ENCODE results near the gene PTX3. TPM values are rescaled to one million over a fixed set of nuclear protein-coding genes. Genes with fewer than 3 reads are reported as not detected.

The PTX3 gene
- total RNA-seq, 3 donors from 2014 or later, result 0.38 to 3.7 (median 1.1) TPM

DNA sequence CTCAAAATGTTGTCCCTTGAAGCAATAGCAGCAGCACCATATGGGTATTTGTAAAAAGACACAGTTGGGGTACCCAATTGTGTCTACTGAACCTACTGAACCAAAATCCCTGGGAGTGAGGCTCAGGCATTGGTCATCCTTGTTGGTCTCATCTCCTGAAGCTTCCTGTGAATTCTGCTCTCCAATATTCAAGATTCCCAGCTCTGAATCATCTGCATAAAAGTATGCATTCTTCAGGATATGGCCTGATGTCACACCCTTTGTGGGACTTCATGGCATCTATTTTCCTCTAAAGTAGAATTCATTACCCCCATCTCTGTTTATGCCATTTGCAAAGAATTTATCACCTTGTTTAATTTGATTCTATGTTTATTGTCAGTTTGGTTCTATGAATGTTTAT, 13.3 kb upstream of the PTX3 start:
- no peaks in the 10 kb centered on the region for H3K4me1 ChIP-seq (ENCODE audit: low read depth)
- intact Hi-C loops (cut with DNase I, micrococcal nuclease), result no loop called here
- DNase-seq, result no peak
- no peaks in the 10 kb centered on the region for H3K9me3 ChIP-seq
- no peak overlapping the region for H3K4me3 ChIP-seq
- no peak for ATAC-seq
- TF ChIP-seq, protein P1, sequence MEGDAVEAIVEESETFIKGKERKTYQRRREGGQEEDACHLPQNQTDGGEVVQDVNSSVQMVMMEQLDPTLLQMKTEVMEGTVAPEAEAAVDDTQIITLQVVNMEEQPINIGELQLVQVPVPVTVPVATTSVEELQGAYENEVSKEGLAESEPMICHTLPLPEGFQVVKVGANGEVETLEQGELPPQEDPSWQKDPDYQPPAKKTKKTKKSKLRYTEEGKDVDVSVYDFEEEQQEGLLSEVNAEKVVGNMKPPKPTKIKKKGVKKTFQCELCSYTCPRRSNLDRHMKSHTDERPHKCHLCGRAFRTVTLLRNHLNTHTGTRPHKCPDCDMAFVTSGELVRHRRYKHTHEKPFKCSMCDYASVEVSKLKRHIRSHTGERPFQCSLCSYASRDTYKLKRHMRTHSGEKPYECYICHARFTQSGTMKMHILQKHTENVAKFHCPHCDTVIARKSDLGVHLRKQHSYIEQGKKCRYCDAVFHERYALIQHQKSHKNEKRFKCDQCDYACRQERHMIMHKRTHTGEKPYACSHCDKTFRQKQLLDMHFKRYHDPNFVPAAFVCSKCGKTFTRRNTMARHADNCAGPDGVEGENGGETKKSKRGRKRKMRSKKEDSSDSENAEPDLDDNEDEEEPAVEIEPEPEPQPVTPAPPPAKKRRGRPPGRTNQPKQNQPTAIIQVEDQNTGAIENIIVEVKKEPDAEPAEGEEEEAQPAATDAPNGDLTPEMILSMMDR (IDR thresholded peaks at IDR 0.05), result no peak
- no peaks in the 10 kb centered on the region for H3K36me3 ChIP-seq (ENCODE audit: low read depth)

DNA sequence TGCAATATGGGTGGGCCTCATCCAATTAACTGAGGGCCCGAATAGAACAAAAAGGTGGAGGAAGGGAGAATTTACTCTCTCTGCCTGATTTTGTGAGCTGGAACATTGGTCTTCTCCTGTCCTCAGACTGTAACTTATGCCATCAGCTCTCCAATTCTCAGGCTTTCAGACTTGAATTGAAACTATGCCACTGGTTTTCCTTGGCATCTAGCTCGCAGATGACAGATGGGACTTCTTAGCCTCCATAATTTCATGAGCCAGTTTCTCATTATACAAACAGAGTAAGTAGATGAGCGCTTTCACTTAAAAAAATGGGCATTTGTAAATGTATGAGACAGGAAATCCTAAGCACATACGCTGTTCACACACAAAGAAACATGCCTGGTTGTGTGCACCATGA, 8.7 kb upstream of the PTX3 start:
- TF ChIP-seq, protein P1 (IDR thresholded peaks at IDR 0.05), result no peak
- intact Hi-C loops (cut with DNase I, micrococcal nuclease), result no loop called here
- H3K9me3 ChIP-seq, result no peaks in the 10 kb centered on the region
- no peaks in the 10 kb centered on the region for H3K36me3 ChIP-seq (ENCODE audit: low read depth)
- ATAC-seq (no peak), DNase-seq (no peak)
- no peaks in the 10 kb centered on the region for H3K4me1 ChIP-seq (ENCODE audit: low read depth)
- H3K4me3 ChIP-seq, result no peak overlapping the region

DNA sequence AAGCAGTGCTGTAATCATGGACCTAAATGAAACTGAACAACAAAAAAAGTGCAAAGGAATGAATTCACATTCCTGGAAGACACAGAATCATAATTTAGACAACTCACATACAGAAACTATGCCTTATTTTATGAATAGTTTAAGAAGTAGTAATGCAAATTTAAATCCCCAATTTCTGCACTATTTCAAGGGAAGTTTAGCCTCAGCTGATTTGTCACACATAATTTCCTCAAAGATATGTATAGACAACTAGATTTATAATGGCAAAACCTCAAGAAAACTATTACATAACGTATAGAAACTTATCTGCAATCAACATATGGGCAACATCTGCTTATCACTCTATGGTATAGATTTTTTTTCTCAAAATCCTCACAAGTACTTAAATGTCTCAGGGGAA, 7.8 kb upstream of the PTX3 start:
- no peak for ATAC-seq
- no peak overlapping the region for H3K4me3 ChIP-seq
- intact Hi-C loops (cut with DNase I, micrococcal nuclease), result no loop called here
- TF ChIP-seq, protein P1 (IDR thresholded peaks at IDR 0.05), result no peak
- no peaks in the 10 kb centered on the region for H3K36me3 ChIP-seq (ENCODE audit: low read depth)
- H3K9me3 ChIP-seq, result no peaks in the 10 kb centered on the region
- no peak for DNase-seq
- H3K4me1 ChIP-seq (ENCODE audit: low read depth), result no peaks in the 10 kb centered on the region

DNA sequence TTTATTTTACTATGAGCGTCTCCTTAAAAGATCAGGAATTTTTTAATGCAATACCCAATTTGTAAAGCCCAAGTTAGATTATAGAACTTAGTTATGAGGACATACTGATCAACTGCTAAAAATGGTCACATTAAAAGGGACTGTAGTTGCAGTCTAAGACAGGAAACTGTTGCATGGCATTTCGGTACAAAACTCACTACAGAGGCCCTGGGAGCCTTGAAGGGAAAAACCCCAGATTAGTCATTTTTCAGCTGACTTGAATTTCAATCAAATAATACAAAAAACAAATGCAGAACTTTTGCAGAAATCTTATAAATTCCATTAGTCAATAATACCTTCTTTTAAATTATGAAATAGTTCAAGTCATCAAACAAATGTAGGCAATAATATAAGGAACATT, 6.9 kb upstream of the PTX3 start:
- TF ChIP-seq, protein P1 (IDR thresholded peaks at IDR 0.05), result no peak
- ATAC-seq (no peak), DNase-seq (no peak)
- H3K9me3 ChIP-seq, result no peaks in the 10 kb centered on the region
- no peaks in the 10 kb centered on the region for H3K4me1 ChIP-seq (ENCODE audit: low read depth)
- intact Hi-C loops (cut with DNase I, micrococcal nuclease), result no loop called here
- H3K4me3 ChIP-seq, result no peak overlapping the region
- no peaks in the 10 kb centered on the region for H3K36me3 ChIP-seq (ENCODE audit: low read depth)

DNA sequence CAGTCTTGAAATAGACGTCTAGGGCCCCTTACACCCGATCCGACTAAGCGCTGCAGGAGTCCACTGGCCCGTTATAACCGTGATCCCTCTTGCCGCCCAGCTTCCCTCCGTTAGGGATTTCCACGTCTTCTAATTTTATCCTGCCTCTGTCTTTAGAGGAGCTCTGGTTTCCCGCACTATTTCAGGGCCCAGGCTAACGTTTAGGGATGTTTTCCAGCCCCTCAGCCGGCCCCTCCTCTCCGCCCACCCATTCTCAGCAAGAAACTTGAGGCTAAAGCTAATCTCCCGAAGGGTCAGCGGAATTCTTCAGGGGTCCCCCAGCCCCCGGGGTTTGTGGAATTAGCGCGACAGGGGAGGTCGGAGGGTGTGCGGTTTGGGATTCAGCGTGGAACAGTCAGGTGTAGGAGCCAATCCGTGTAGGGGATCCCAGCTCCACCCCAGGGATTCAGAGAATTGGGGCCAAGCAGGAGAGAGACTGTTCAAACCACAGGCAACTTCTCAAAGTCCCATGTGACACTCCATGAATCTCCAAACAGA, 1.6 kb downstream of the PTX3 start:
- peaks cover 5% of the 10 kb centered on the region for H3K4me1 ChIP-seq (ENCODE audit: low read depth)
- intact Hi-C loops (cut with DNase I, micrococcal nuclease), result no loop called here
- ATAC-seq (no peak), DNase-seq (no peak)
- TF ChIP-seq, protein P1 (IDR thresholded peaks at IDR 0.05), result no peak
- no peaks in the 10 kb centered on the region for H3K36me3 ChIP-seq (ENCODE audit: low read depth)
- H3K4me3 ChIP-seq, result no peak overlapping the region
- H3K9me3 ChIP-seq, result no peaks in the 10 kb centered on the region

DNA sequence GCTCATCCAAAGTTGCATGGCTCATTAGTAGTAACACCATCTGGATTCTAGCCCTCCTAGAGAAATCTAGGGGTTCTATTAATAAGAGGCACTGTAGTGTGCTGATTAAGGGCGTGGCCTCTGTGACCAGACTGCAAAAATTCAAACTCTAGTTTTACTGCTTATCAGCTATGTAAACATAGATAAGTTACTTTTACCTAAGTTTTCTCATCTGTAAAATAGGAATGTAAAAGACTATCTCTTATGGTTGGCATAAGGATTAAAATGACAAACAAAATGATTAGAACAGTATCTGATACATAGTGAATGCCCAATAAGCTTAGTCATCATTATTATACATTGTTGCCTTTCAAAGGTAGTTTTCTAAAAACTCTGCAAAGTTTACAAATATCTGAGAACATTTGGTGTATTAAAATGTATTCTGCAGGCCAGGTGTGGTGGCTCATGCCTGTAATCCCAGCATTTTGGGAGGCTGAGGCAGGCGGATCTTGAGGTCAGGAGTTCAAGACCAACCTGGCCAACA, 4.5 kb downstream of the PTX3 start:
- intact Hi-C loops (cut with DNase I, micrococcal nuclease), result no loop called here
- H3K36me3 ChIP-seq (ENCODE audit: low read depth), result no peaks in the 10 kb centered on the region
- TF ChIP-seq, protein P1 (IDR thresholded peaks at IDR 0.05), result no peak
- no peaks in the 10 kb centered on the region for H3K9me3 ChIP-seq
- H3K4me3 ChIP-seq, result no peak overlapping the region
- DNase-seq (no peak), ATAC-seq (no peak)
- H3K4me1 ChIP-seq (ENCODE audit: low read depth), result peaks cover 5% of the 10 kb centered on the region

Data from mucosa of descending colon (tissue), 3 donors.